Ishikawa (cell line): ENCODE results near the gene KIAA0040.

Experiments used
- CEBPB ChIP-seq: IDR thresholded peaks from 2 replicates; pipeline ENCODE4 v1.6.1; 2012
- EP300 ChIP-seq: IDR thresholded peaks from 2 replicates; pipeline ENCODE4 v1.6.1; 2012; ENCODE audit warnings: borderline replicate concordance
- FOXM1 ChIP-seq: IDR thresholded peaks from 2 replicates; pipeline ENCODE4 v1.6.1; 2012; ENCODE audit warnings: low read depth, borderline replicate concordance
- MAX ChIP-seq: IDR thresholded peaks from 2 replicates; pipeline ENCODE4 v1.6.1; 2012
- REST ChIP-seq: IDR thresholded peaks from 2 replicates; pipeline ENCODE4 v1.6.1; 2012; ENCODE audit warnings: low read depth, mild to moderate bottlenecking
- TAF1 ChIP-seq: IDR thresholded peaks from 2 replicates; pipeline ENCODE4 v1.6.1; 2012; ENCODE audit warnings: low read depth, mild to moderate bottlenecking
- YY1 ChIP-seq: IDR thresholded peaks from 2 replicates; pipeline ENCODE4 v1.6.1; 2012; ENCODE audit warnings: low read depth

GRCh38 chr1:175134500-175134899 lies 58.1 kb downstream of the KIAA0040 start:
- TF ChIP-seq MAX (no peak), EP300 (no peak), TAF1 (no peak), REST (no peak), YY1 (no peak), FOXM1 (no peak), CEBPB (no peak)
